Measurements from ENCODE around the gene KDM4F. TPM values are rescaled to one million over a fixed set of nuclear protein-coding genes. Genes with fewer than 3 reads are reported as not detected.
A peak's percentile ranks its signal among the peaks of the same experiment; 100 is the strongest.

Gene KDM4F
- total and polyA plus RNA-seq, 8 donors = not detected

GRCh38 chr11:95092549-95093324 is 43.5 kb downstream of the KDM4F start:
- WGBS, 2 donors = 58 to 60% methylated on average over 5 of the region's 5 CpGs
- H3K27ac ChIP-seq = no peak overlapping the region
- intact Hi-C loops (cut with DNase I) = no loop called here
- peak in 3 of 4 donors; percentile 13 to 37 (median 24) for TF ChIP-seq CTCF (IDR thresholded peaks at IDR 0.05)
- H3K4me1 ChIP-seq = peaks cover 0 to 9% (median 0%) of the 10 kb centered on the region in 3 donors
- H3K27me3 ChIP-seq = no peaks in the 10 kb centered on the region
- no peak for DNase-seq
- H3K9me3 ChIP-seq = no peaks in the 10 kb centered on the region
- H3K36me3 ChIP-seq = no peaks in the 10 kb centered on the region
- H3K4me3 ChIP-seq = no peak overlapping the region
- no peak for ATAC-seq
- no peak for FAIRE-seq

GRCh38 chr11:95093548-95093947 is 44.3 kb downstream of the KDM4F start:
- no peak for ATAC-seq
- intact Hi-C loops (cut with DNase I) = no loop called here

GRCh38 chr11:95095858-95096587 is 46.8 kb downstream of the KDM4F start:
- intact Hi-C loops (cut with DNase I) = no loop called here
- no peak for TF ChIP-seq CTCF (IDR thresholded peaks at IDR 0.05)
- peaks cover 0 to 2% (median 0%) of the 10 kb centered on the region in 3 donors for H3K4me1 ChIP-seq
- FAIRE-seq = no peak
- DNase-seq = no peak
- H3K4me3 ChIP-seq = no peak overlapping the region
- WGBS, 2 donors = 77% methylated on average over 4 of the region's 4 CpGs
- H3K27me3 ChIP-seq = no peaks in the 10 kb centered on the region
- no peaks in the 10 kb centered on the region for H3K36me3 ChIP-seq
- H3K27ac ChIP-seq = no peak overlapping the region
- ATAC-seq = peak in 1 of 4 donors; percentile 44
- no peaks in the 10 kb centered on the region for H3K9me3 ChIP-seq

More at GRCh38 chr11:95093548-95093947, 44.3 kb downstream of the KDM4F start:
- TF ChIP-seq CTCF (IDR thresholded peaks at IDR 0.05) = no peak
- DNase-seq (no peak), FAIRE-seq (no peak)
- no peaks in the 10 kb centered on the region for H3K27me3 ChIP-seq
- H3K36me3 ChIP-seq = no peaks in the 10 kb centered on the region
- H3K9me3 ChIP-seq = no peaks in the 10 kb centered on the region
- no peak overlapping the region for H3K27ac ChIP-seq
- peaks cover 0 to 9% (median 0%) of the 10 kb centered on the region in 3 donors for H3K4me1 ChIP-seq
- no peak overlapping the region for H3K4me3 ChIP-seq
- 89 to 92% methylated on average over 3 of the region's 3 CpGs for WGBS, 2 donors

GRCh38 chr11:95097209-95097608 is 48.0 kb downstream of the KDM4F start:
- WGBS, 2 donors = 68 to 70% methylated on average over 3 of the region's 3 CpGs
- no peak for TF ChIP-seq CTCF (IDR thresholded peaks at IDR 0.05)
- FAIRE-seq = no peak

More at GRCh38 chr11:95097209-95097608, 48.0 kb downstream of the KDM4F start:
- Histone ChIP-seq H3K27me3 (no peaks in the 10 kb centered on the region), H3K4me1 (no peaks in the 10 kb centered on the region), H3K27ac (no peak overlapping the region), H3K4me3 (no peak overlapping the region), H3K36me3 (no peaks in the 10 kb centered on the region), H3K9me3 (no peaks in the 10 kb centered on the region)
- DNase-seq (no peak), ATAC-seq (no peak)
- intact Hi-C loops (cut with DNase I) = no loop called here

Data from pancreas (tissue), 10 donors.